ENCODE measurements around the gene BICDL1.

Gene BICDL1

DNA sequence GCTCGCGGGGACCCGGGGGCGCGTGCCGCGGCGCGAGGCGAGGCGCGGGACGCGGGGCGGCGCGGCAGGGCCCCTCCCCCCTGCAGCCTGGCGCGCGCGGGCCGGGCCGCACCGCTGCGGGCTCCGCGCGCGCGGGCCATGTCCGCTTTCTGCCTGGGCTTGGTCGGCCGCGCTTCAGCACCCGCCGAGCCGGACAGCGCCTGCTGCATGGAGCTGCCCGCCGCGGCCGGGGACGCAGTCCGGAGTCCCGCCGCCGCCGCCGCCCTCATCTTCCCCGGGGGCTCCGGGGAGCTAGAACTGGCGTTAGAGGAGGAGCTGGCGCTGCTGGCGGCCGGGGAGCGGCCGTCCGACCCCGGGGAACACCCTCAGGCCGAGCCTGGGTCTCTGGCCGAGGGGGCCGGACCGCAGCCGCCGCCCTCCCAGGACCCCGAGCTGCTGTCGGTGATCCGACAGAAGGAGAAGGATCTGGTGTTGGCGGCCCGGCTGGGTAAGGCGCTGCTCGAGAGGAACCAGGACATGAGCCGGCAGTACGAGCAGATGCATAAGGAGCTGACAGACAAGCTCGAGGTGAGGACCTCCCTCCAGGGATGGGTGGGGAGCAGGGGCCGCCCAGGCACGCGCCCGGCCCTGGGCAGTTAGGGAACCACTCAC lies 820 bp downstream of the BICDL1 start:
- peak; percentile 84 for DNase-seq (ENCODE audit: low read depth)
- H3K4me3 ChIP-seq (ENCODE audit: low read length): peak overlapping the region; percentile 65
- TF ChIP-seq, protein P1, sequence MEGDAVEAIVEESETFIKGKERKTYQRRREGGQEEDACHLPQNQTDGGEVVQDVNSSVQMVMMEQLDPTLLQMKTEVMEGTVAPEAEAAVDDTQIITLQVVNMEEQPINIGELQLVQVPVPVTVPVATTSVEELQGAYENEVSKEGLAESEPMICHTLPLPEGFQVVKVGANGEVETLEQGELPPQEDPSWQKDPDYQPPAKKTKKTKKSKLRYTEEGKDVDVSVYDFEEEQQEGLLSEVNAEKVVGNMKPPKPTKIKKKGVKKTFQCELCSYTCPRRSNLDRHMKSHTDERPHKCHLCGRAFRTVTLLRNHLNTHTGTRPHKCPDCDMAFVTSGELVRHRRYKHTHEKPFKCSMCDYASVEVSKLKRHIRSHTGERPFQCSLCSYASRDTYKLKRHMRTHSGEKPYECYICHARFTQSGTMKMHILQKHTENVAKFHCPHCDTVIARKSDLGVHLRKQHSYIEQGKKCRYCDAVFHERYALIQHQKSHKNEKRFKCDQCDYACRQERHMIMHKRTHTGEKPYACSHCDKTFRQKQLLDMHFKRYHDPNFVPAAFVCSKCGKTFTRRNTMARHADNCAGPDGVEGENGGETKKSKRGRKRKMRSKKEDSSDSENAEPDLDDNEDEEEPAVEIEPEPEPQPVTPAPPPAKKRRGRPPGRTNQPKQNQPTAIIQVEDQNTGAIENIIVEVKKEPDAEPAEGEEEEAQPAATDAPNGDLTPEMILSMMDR (IDR thresholded peaks at IDR 0.05; ENCODE audit: insufficient read depth, low read depth, low read length, missing control alignments): no peak

DNA sequence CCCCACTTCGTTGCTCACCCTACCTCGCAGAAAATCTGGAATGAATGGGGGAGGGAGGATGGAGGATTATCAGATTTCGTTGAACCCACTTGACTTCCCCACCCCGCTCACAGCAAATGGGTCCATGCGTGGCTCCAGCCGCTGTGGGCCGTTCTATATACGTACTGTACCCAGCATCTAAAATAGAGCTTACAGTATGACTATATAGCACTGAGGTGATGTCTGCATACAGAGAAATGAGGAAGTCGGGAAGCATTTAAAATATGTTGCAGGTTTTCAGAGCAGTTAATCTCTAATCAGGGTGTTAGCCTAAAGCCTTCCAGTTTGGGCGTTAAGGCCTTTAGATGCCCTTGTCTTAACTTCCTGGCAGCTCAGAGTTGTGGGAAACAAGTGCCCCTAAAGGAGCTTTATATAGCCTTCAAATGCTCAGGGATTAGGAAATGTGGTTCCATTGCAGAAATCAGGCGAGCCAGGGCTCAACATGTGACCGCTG lies 1.4 kb downstream of the BICDL1 start:
- peak; percentile 5 for DNase-seq (ENCODE audit: low read depth)
- TF ChIP-seq, protein P1 (IDR thresholded peaks at IDR 0.05; ENCODE audit: insufficient read depth, low read depth, low read length, missing control alignments): no peak
- peak overlapping the region; percentile 65 for H3K4me3 ChIP-seq (ENCODE audit: low read length)

DNA sequence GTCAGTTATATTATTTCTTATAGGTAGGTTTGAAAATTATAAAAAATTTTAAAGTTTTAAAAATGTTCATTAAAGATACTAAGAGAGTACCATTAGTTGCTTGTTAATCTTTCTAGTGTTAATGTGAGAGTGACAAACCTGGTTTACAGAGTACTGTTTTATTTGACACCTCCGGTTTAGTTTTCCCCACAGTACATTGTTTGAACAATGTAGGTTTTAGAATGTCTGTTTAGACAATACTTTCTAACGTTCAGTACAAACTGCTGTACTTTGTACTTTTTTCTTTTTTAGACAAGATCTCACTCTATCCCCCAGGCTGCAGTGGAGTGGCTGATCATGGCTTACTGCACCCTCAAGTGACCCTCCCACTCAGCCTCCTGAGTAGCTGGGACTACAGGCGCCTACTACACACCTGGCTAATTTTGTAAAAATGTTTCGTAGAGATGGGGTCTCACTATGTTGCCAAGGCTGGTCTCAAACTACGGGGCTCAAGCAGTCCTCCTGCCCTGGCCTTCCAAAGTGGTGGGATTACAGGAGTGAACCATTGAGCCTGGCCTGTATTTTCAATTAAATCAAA lies 3.2 kb downstream of the BICDL1 start:
- no peak overlapping the region for H3K4me3 ChIP-seq (ENCODE audit: low read length)
- TF ChIP-seq, protein P1 (IDR thresholded peaks at IDR 0.05; ENCODE audit: insufficient read depth, low read depth, low read length, missing control alignments): no peak

DNA sequence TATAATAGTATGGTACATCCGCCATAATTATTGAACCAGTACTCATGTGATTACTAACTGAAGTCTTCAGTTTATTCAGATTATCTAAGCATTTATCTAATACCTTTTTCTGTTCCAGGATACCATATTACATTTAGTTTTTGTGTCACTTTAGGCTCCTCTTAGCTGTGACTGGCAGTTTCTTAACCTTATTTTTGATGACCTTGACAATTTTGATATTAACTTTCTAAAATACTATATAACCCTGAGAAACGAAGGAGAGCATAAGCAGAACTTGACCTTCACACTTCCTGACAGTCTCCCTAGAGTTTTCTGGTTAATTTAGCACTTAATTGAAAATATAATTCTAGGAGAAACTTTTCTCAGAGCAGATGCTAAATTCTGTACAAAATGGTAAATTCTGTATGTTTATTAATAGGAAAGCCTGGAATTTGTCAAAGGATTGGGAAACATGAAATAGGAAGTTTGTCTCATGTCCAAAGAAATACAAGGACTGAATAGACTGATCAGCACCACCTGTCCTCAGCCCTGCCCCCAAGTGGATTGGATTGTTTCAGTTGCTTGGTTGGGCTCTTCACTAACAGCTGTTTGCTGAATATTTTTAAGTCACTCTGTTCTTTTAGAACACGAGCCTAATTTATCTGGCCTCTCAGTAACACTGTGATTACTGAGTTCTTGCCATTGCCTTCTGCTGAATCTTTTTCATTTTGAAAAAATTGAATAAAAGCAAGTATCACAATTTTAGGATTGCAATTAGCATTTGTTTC lies 6.0 kb downstream of the BICDL1 start:
- DNase-seq (ENCODE audit: low read depth): no peak
- H3K4me3 ChIP-seq (ENCODE audit: low read length): no peak overlapping the region
- TF ChIP-seq, protein P1 (IDR thresholded peaks at IDR 0.05; ENCODE audit: insufficient read depth, low read depth, low read length, missing control alignments): no peak

More for the DNA sequence above, 3.2 kb downstream of the BICDL1 start:
- no peak for DNase-seq (ENCODE audit: low read depth)

DNA sequence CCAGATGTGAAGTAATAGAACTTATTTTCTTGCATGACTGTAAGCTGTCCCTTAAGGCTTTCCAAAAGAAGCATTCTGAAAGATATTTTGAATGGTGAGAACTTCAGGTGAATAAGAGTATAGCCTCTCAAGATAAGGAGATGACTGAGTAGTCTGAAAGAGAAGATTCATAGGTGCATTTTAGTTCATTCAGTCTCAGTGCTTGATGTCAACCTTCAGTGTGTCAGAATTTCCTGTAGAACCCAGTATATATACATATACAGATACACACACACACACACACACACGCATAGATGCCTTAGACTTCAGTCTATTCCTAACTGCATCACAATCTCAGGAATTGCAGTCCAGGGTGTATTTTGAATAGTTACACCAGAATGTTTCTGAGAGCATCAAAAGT lies 7.4 kb downstream of the BICDL1 start:
- TF ChIP-seq, protein P1 (IDR thresholded peaks at IDR 0.05; ENCODE audit: insufficient read depth, low read depth, low read length, missing control alignments): no peak
- no peak overlapping the region for H3K4me3 ChIP-seq (ENCODE audit: low read length)
- no peak for DNase-seq (ENCODE audit: low read depth)

DNA sequence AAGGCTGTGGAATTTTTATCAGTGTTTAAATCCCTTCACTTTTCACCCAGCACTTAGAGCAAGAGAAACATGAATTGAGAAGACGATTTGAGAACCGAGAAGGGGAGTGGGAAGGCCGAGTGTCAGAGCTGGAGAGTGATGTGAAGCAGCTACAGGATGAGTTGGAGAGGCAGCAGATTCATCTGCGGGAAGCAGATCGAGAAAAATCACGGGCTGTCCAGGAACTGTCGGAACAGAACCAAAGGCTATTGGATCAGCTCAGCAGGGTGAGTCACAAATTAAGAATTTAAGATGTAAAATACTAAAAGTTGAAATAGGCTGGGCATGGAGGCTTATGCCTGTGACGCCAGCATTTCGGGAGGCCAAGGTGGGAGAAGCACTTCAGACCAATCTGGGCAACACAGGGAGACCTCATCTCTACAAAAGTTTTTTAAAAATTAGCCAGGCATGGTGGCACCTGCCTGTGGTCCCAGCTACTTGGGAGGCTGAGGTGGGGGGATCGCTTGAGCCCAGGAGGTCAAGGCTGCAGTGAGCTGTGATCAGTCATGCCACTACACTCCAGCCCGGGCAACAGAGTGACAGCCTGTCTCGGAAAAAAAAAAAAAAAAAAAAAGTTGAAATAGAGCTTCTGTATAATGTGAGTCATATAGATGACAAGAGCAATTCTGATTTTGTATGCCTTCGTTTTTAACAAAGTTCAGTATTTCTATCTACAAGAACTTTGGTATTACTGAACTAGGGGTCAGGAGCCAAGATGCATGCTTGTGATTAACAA lies 9.6 kb downstream of the BICDL1 start:
- no peak for DNase-seq (ENCODE audit: low read depth)
- H3K4me3 ChIP-seq (ENCODE audit: low read length): no peak overlapping the region
- TF ChIP-seq, protein P1 (IDR thresholded peaks at IDR 0.05; ENCODE audit: insufficient read depth, low read depth, low read length, missing control alignments): no peak
